HL-60 (cell line): ENCODE results near the gene KSR1.
"Not testable (repeated sequence)": the region's sequence is repeated elsewhere in the genome, so short reads cannot be mapped to it uniquely, and the experiment has no call there.

ENCODE experiments used
- CTCF ChIP-seq: IDR thresholded peaks from one replicate; pipeline ENCODE4 v1.5.1; 2011; ENCODE audit warnings: low read length, control low read depth, inconsistent platforms; ENCODE audit not compliant: insufficient read depth
- POLR2AphosphoS5 ChIP-seq: IDR thresholded peaks from 2 replicates; pipeline ENCODE4 v1.6.1; 2012; ENCODE audit warnings: low read depth
- REST ChIP-seq: IDR thresholded peaks from 2 replicates; pipeline ENCODE4 v1.6.1; 2012; ENCODE audit warnings: low read depth; ENCODE audit not compliant: insufficient replicate concordance

GRCh38 chr17:27637818-27638217 lies 181.6 kb downstream of the KSR1 start:
- TF ChIP-seq REST, CTCF, POLR2AphosphoS5: not testable (repeated sequence)
